ENCODE measurements around the gene NSUN4.

DNA sequence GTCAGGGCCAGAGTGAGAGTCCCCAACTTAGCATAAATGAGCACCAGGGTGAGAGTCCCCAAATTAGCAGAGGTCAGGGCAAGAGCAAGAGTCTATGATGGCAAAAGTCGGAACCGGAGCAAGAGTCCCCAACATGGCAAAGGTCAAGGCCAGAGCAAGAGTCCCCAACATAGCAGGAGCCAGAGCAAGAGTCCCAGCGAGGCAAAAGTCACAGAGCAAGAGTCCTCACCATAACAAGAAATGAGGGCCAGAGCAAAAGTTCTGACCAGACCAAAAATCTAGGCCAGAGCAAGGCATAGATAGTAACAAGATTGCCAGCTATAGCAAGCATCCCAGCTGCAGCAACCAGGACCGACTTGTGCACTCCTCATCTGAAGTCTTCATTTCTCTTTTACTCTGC lies 3.1 kb downstream of the NSUN4 start:
- TF ChIP-seq, protein P1, sequence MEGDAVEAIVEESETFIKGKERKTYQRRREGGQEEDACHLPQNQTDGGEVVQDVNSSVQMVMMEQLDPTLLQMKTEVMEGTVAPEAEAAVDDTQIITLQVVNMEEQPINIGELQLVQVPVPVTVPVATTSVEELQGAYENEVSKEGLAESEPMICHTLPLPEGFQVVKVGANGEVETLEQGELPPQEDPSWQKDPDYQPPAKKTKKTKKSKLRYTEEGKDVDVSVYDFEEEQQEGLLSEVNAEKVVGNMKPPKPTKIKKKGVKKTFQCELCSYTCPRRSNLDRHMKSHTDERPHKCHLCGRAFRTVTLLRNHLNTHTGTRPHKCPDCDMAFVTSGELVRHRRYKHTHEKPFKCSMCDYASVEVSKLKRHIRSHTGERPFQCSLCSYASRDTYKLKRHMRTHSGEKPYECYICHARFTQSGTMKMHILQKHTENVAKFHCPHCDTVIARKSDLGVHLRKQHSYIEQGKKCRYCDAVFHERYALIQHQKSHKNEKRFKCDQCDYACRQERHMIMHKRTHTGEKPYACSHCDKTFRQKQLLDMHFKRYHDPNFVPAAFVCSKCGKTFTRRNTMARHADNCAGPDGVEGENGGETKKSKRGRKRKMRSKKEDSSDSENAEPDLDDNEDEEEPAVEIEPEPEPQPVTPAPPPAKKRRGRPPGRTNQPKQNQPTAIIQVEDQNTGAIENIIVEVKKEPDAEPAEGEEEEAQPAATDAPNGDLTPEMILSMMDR (IDR thresholded peaks at IDR 0.05; ENCODE audit: low read depth, low read length, poor library complexity, severe bottlenecking), result no peak
- TF ChIP-seq EZH2phosphoT487 (IDR thresholded peaks at IDR 0.05; ENCODE audit: borderline replicate concordance, low read length), result no peak
